Astrocyte of the hippocampus (primary cell): ENCODE data around the gene PSMG4.
A peak's percentile ranks its signal among the peaks of the same experiment; 100 is the strongest.
"Not testable (repeated sequence)": the region's sequence is repeated elsewhere in the genome, so short reads cannot be mapped to it uniquely, and the experiment has no call there.

Experiments
- DNase-seq: peaks from one replicate; pipeline ENCODE4 v3.0.0; 2011; ENCODE audit warnings: low read depth, low spot score

PSMG4 gene

DNA sequence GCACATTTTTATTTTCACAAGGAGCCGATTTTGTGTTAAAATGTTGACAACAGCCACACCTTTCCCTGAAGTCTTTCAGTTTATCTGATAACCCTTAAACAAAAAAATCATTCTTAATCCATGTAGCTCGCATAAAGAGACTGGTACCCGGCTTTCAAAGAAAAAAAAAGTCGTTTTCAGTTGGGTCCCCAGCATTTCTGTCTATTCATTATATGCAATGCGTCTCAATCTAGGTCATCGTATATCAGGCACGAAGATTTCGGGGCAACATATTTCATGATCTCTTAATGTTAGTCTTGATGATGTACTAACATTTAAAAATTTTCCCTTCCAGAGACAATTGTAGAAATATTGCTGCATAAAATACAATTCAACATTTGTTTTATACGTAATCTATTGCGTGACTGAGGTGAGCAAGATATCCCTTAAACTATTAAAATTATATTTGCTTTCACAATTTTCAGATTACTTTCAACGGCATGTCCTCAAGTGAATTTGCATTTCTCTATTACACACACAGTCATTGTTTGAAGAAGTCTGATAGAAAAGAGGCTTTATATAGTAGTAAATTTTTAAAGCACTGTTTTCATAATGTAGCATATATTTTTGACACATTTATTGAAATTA, 28.4 kb upstream of the PSMG4 start:
- DNase-seq, result no peak

DNA sequence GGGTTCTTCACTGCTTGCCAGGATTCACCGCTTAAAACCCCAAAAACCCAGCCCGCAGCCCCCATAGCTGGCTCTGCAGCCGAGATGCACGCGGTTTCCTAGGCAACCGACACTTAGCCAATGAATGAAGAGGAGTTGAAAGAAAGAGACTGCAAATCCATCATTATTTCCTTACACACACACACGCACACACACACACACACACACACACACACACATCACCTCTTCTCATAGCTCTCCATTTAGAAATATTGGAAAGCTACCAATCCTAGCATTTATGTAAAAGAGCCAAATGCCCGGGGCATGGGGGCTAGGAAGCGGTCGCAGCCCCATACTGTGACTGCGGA, 27.9 kb upstream of the PSMG4 start:
- DNase-seq, result peak; percentile 84

DNA sequence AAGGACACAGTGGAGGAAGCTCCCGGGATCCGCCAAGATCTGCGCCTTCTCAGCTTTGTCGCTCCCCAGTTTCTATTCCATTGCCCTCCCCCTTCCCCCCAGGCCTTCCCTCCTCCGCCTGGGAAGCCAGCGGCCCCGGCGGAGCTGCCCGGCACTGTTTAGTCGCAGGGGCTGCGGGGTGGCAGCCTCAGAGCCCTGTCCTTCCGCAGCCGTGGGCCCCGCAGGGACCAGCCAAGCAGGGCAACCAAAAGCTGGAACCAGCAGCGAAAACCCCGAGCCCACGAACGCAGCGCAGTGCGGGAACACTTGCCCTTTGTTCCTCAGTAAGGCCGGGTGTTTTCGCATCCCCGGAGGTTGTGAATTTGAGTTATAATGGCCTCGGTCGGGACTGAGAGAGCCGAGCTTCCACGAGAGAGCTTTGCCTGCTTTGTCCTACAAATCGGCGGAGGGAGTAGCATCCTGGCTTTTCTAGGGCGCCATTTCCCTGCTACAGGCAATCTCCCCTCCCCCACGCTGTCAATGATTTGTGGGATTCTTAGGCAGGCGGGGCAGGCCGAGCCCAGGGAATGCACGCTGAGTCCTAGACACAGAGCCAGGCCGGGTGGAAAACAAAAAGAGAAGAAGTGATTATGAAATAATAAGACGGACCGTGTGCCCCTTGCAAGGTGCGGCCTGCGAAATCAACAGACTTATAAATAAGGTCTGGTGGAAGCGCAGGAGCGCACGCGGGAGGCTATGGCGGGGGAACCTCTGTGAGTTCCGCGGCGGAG, 27.3 kb upstream of the PSMG4 start:
- peak; percentile 89 for DNase-seq

- no peak for DNase-seq
Measured at GRCh38 chr6:3232017-3232945, 26.5 kb upstream of the PSMG4 start.

GRCh38 chr6:3233321-3233720, 25.4 kb upstream of the PSMG4 start:
- no peak for DNase-seq

DNA sequence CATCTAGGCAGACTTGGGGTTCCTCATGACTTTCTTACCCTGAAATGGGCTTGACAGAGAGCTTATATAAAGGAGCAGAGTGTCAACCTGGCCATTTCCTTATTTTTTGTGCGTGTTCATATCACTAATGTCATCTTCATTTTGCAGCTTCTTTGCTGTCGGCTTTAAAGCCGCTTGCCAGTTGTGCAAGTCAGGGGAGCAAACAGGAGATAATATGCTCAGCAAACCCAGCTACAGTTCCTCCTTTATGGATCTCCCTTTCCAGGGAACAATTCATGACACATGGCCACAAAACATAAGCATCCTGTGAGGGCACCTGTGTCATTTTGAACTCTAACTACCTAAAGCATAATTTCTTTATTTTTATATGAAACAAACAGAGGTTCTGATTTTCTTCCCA, 24.8 kb upstream of the PSMG4 start:
- no peak for DNase-seq

DNA sequence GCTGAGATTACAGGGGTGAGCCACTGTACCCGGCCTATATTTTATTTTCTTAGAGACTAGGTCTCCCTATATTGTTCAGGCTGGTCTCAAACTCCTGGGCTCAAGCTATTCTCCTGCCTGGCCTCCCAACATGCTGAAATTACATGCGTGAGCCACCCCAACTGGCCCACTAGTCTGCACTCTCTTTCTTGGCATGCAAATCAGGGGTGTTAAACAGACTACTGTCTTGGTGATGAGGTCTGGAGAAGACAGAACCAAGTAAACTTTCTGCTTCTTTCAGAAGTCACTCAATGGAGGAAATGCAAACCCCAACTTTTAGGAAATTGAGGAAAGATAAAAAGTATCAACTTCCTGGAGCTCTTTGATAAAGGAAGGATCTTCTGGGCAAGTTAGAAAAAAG, 23.3 kb upstream of the PSMG4 start:
- DNase-seq, result no peak

GRCh38 chr6:3236005-3236404, 22.7 kb upstream of the PSMG4 start:
- no peak for DNase-seq

DNA sequence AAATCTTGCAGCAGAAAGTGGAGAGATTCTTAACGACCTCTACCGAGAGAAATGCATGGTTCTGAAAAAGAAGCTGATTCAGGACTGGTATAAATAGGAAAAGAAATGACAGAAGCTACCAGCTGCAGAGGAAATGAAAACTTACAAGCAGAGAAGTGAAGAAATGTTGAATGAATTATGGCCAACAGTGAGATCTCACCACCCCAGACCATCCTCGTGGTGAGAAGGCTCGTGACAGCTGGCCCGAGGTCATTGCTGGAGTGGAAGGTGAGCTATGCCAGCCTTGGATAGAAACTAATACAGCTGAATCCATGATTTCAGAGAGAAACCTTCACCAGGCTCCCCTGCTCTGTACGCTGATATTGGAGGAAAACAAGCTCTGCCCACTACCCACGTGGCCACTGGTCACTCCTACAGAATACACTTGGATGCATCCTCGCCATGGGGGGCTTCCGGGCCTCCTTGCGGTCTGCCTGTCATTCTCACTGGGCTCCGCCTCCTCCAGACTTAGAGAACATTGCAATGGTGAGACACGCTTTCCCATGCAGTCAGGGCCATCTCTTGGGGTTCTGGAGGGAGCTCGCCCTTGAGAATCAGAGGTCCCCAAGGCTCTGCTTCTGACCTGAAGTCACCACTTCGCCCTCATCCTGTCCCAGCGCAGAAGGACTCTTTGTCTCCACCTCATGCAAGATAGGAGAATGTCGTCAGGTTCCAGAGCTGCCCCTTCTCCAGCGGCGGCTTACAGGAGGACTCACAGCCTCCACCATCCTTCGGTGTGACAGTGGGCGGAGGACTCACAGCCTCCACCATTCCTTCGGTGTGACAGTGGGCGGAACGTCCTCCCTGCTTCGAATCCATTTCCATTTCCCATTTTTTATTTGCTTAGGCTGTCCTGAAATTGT, 20.7 kb upstream of the PSMG4 start:
- no peak for DNase-seq

DNA sequence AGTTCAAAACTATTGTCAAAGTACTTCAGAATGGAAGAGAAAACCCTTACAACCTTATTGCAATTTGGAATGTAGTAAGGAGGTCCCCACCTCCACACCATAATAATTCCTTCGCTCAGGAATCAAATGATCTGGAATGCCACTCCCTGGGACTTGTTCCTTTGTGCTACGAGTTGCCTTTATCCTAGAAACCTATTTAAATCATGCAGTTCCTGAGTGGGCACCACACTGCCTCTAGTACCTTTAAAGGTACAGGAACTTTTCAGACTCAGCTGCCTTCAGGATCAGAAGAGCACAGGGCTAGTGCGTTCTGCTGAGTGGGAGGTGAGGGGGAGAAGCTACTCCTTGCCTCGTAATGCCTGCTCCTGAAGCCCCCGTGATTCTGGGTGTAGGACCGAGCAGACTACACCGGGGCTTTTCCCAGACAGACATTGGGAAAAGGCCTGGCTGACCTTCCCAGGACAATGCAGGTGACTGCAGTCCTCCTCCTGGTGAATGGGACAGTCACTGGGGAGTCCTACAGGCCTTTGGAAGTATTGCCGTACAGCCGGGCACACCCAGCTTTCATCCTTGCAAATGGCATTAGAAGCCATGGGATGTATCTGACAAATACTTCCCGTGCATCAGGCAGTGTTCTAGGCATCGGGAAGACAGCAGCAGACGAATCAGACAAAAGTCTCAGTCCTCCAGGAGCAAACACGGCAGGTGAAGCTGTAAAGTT, 19.5 kb upstream of the PSMG4 start:
- DNase-seq, result no peak

- DNase-seq, result no peak
Measured at GRCh38 chr6:3240595-3240994, 18.2 kb upstream of the PSMG4 start.

DNA sequence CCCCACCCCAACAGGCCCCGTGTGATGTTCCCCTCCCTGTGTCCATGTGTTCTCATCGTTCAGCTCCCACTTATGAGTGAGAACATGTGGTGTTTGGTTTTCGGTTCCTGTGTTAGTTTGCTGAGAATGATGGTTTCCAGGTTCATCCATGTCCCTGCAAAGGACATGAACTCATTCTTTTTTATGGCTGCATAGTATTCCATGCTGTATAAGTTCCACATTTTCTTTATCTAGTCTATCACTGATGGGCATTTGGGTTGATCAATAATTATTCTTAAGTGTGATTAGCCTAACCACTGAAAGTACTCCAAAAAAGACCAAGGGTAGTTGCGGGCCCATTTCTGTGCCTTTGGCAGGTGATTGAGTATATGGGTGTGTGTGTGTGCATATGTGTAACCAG, 17.0 kb upstream of the PSMG4 start:
- not testable (repeated sequence) for DNase-seq

- no peak for DNase-seq
Measured at GRCh38 chr6:3242768-3243167, 16.0 kb upstream of the PSMG4 start.

- no peak for DNase-seq
Measured at GRCh38 chr6:3244003-3244831, 14.5 kb upstream of the PSMG4 start.

DNA sequence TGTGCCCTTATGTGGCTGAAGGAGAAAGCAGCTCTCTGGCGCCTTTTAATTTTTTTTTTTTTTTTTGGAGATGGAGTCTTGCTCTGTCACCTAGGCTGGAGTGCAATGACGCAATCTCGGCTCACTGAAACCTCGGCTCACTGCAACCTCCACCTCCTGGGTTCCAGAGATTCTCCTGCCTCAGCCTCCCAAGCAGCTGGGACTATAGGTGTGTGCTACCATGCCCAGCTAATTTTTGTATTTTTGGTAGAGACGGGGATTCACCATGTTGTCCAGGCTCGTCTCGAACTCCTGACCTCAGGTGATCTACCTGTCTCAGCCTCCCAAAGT, 13.9 kb upstream of the PSMG4 start:
- not testable (repeated sequence) for DNase-seq

- no peak for DNase-seq
Measured at GRCh38 chr6:3245216-3245615, 13.5 kb upstream of the PSMG4 start.

DNA sequence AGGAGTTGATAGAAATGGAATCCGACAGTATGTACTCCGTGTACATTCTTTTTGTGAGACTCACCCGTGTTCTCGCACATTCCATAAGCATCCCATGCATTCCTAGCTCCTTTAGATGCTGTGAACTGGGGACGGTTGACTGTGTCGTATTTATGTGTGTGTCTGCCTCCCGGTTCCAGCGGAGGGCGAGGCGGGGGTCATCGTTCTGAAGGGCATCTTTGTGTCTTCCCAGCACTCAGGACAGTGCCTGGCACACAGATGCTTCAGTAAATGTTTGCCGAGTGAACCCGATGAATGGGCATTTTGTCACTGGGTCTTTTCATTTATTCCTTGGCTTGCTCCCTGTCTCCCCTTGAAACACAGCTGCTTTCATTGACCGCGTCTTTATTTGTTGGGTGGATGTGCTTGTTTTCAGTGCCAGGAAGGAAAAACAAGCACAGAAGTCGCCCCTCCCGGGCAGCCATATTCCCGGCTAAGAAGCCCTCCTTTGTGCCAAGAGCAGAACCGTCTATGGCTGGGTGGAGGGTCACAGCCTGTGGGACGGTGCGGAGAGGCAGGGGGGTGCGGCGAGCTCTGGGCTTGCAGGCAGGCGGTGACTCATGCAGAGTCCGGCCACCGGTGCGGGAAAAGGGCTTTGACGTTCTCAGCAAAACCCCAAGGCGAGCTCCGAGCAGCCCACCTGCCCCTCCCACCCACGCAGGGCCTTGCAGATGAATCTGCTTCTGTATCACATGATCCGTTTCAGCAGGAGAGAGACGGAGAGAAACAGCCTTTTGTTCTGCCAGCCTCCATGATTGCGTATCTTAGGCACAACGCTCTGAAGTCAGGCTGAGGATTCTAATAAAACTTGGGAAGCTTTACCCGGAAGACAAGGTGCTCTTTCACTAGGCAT, 11.2 kb upstream of the PSMG4 start:
- peak; percentile 96 for DNase-seq

GRCh38 chr6:3249821-3250220, 8.9 kb upstream of the PSMG4 start:
- no peak for DNase-seq

DNA sequence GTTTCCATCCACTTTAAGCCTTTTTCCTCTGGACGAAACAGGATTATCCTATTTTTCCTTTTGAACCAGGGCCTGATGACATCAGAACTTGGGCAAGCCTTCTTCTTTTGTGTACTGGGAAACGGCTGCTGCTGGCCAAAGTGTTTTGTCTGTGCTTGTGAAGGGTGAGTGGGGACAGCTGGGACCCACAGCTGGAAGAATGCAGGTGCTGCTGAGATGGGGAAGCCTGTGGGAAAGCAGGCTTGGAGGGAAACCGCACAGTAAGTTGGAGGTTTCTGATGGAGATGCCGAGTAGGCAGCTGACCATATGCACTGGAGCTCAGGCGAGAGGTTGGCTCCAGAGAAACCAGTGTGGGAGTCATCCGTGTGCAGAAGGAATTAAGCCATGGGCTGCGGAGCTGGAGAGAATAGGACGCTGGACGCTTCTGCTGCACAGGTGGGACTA, 8.5 kb upstream of the PSMG4 start:
- DNase-seq, result peak; percentile 17
